RWPE1 (cell line): ENCODE results near the gene COL27A1.

Experiments used
- CTCF ChIA-PET: fragments of 350-600 bp; sonication (Branson Sonifier 250); formaldehyde crosslinking; extraction: SDS; loops from one replicate; lab custom pipeline; 2021; lab: Yijun Ruan, JAX
- POLR2A ChIA-PET: fragments of 400-600 bp; formaldehyde crosslinking; extraction: SDS; loops from one replicate; lab custom pipeline; 2020; ENCODE audit warnings: antibody characterized with exemption; ENCODE audit not compliant: low non-redundant PET; lab: Yijun Ruan, JAX
- DNase-seq: peaks from one replicate; pipeline ENCODE4 v3.0.0; 2012; ENCODE audit warnings: low spot score
- H3K27ac ChIP-seq: fragments of 450-650 bp; 2 replicates; pipeline ENCODE4 v1.5.1; 2017
- CTCF ChIP-seq: fragments of 450-650 bp; conservative IDR thresholded peaks from 2 replicates; pipeline ENCODE4 v1.5.1; 2017; ENCODE audit warnings: low read depth, mild to moderate bottlenecking

Gene COL27A1

DNA sequence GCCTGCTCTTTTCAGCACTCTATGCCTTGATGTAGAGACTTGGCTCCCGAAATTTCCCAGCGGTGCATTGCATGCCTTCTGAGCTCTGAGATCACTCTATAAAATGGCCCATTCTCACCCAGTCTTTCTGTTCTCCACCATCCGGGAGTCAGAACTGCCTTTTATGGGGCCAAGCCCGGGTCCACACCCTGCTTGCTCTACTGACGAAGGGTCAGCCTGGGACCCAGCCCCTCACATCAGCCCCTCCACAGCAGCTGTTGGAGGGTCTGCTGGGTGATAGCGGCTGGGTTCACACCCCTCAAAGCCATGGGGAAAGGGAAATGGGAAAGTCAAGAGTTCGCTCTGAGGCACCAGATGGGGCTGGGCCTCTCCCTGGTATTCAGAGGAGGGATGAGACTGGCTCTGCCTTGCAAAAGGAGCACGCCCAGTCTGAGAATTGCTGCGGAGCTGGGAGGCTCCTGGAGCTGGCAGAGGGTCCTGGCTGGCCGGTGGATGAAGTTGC, 101.5 kb downstream of the COL27A1 start:
- CTCF ChIA-PET, result interaction anchor here (0.5 kb wide), 1 partner anchor 20 kb away, joined by 3 read pairs; no protein-coding TSS in a partner anchor
- POLR2A ChIA-PET, result no interaction called here

DNA sequence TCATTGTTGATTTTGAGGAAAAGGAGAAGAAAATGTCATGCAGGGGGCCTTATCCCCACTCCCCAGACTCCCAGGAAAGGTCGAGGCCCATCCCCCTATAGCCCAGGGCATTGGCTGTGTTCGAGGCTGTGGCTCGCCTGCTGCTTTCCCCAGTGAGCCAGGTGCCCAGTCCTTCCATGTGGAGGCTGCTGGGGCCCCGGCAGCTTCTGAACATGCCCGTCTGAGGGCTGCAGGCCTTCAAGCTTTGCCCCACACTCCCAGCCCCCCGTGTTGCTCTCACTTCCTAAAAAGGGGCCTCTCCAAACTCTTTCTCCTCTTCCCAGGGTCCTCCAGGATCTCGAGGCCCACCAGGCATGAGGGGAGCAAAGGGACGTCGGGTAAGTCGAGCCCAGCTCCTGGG, 102.9 kb downstream of the COL27A1 start:
- POLR2A ChIA-PET, result no interaction called here
- TF ChIP-seq CTCF, result no peak
- CTCF ChIA-PET, result interaction anchor here (0.5 to 1.8 kb wide), 3 partner anchors 32 to 150 kb away, joined by 3 to 8 read pairs (median 3); no protein-coding TSS in a partner anchor
- no peak overlapping the region for H3K27ac ChIP-seq
- no peak for DNase-seq

More for the DNA sequence above, 101.5 kb downstream of the COL27A1 start:
- TF ChIP-seq CTCF, result no peak
- H3K27ac ChIP-seq, result no peak overlapping the region
- DNase-seq, result no peak

DNA sequence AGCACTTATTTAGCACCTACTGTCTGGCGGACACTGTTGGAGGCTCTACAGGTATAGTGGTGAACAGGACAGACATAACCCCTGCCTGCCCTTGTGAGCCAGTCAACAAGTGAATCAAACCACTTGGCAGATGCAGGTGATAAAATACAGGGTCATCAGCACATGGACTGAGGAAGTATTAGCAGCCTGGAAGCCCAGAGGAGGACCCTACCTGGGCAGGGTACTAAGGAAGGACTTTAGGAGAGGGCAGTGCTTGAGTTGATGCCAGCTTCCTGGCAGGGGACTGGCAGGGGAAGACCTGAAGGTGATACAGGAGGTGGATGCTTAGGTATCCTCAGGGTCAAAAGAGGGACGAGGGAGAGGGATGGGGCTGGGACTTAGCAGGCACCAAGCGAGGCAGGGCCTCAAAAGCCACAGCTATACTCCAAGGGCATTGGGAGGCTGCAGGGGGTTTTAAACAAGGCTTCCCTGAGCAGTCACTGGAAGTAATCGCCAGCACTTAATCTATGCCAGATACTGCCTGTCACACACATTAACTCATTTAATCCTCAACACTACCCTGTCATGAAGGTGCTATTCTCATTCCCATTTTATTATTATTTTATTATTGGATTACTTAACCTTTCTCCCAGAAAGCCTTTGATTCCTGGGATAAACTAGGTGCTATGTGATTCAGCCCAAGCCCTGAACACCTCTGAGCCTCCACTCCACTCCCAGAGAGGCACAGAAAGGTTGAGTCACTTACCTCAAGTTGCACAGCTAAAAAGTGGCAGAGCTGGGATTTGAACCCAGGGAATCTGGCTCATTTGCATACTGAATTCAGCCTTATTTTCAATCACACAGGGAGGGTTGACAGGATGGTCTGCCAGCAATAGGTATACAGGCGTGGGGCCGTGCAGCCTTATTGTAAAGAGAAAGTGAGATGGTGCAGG, 103.8 kb downstream of the COL27A1 start:
- no peak overlapping the region for H3K27ac ChIP-seq
- ChIA-PET POLR2A (no interaction called here), CTCF (interaction anchor here (1.1 to 1.8 kb wide), 2 partner anchors 31 to 151 kb away, joined by 3 to 8 read pairs; no protein-coding TSS in a partner anchor)
- TF ChIP-seq CTCF, result no peak
- DNase-seq, result no peak

DNA sequence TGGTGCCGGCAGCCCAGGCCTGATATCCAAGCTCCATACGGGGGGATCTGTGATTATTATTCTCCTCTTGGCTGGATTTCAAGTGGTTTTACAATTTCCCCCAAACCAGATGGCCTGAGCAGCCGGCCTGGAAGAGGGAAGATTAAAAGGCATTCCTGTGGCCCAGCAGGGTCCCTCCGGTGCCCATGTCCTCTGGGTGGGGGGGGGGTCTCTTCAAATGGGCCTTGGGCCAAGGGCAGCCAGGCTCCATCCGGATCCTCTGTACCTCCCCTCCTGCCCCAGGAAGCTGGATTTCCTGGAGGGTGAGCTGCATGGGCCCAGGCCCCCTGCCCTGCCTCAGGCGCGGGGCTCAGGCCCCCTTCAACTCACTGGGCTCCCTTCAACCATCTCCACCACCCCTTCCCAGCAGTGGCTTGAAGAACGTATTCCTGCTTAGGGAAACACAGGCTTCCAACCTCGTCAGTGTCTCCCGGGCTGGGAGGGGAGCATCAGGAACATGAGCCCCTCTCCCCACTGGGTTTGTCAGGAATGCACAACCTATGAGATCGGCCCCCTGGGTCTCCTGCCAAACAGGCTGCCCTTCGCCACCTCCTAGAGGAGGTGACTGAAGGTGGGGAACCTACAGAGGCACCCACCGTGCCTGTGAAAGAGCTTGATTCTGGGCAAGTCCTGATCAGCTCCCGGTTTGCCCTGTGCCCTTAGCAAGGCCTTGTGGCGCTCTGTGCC, 104.6 kb downstream of the COL27A1 start:
- TF ChIP-seq CTCF, result no peak
- no peak overlapping the region for H3K27ac ChIP-seq
- POLR2A ChIA-PET, result no interaction called here
- CTCF ChIA-PET, result interaction anchor here (0.6 kb wide), 1 partner anchor 152 kb away, joined by 6 read pairs; no protein-coding TSS in a partner anchor
- no peak for DNase-seq

DNA sequence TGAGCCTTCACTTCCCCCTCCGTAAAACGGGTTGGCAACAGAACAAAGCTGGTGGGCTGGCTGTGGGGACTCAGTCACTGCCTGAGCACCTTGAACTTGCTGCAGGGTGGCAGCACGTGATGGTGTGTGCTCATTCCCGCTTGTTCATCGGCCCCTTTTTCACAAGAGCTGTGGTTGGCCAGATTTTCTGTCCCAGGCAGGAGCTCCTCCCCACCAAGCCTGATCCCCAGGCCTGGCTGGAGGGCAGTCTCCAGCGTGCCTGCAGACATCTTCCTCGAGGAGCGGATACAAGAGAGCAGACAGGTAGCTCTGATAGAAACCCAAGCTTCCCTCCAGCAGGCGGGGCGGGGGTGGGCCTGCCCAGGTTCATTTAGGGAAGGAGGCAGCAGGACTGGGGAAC, 105.7 kb downstream of the COL27A1 start:
- CTCF ChIA-PET, result interaction anchor here (0.6 to 1.1 kb wide), 2 partner anchors 153 kb away, joined by 3 to 6 read pairs; no protein-coding TSS in a partner anchor
- DNase-seq, result no peak
- TF ChIP-seq CTCF, result no peak
- POLR2A ChIA-PET, result no interaction called here
- no peak overlapping the region for H3K27ac ChIP-seq

GRCh38 chr9:114261987-114262386, 106.7 kb downstream of the COL27A1 start:
- TF ChIP-seq CTCF, result no peak
- DNase-seq, result no peak
- POLR2A ChIA-PET, result interaction anchor here (0.6 kb wide), 1 partner anchor 68 kb away, joined by 4 read pairs; no protein-coding TSS in a partner anchor
- H3K27ac ChIP-seq, result peak overlapping the region; percentile 2; the same call in 1 of the 2 replicates
- CTCF ChIA-PET, result interaction anchor here (1.1 kb wide), 1 partner anchor 154 kb away, joined by 3 read pairs; no protein-coding TSS in a partner anchor
